ENCODE data around the gene CACNA1S. TPM values are rescaled to one million over a fixed set of nuclear protein-coding genes. Genes with fewer than 3 reads are reported as not detected.

Gene CACNA1S
- total RNA-seq, 2 donors from 2014 or later, result not detected

GRCh38 chr1:201123866-201124265 lies 11.6 kb upstream of the CACNA1S start:
- H3K9me3 ChIP-seq, result no peaks in the 10 kb centered on the region
- H3K27ac ChIP-seq, result no peak overlapping the region
- no peak overlapping the region for H3K4me3 ChIP-seq
- H3K27me3 ChIP-seq (replicated peaks; ENCODE audit: insufficient read depth), result no peaks in the 10 kb centered on the region
- H3K36me3 ChIP-seq, result no peaks in the 10 kb centered on the region
- no peak for ATAC-seq (ENCODE audit: insufficient number of reproducible peaks, low FRiP score, low read depth)
- no peak for DNase-seq (ENCODE audit: low spot score)
- no peak for TF ChIP-seq CTCF (IDR thresholded peaks at IDR 0.05)
- H3K4me1 ChIP-seq (ENCODE audit: control insufficient read depth in 1 of 2, low read depth in 2 of 2), result no peaks in the 10 kb centered on the region

DNA sequence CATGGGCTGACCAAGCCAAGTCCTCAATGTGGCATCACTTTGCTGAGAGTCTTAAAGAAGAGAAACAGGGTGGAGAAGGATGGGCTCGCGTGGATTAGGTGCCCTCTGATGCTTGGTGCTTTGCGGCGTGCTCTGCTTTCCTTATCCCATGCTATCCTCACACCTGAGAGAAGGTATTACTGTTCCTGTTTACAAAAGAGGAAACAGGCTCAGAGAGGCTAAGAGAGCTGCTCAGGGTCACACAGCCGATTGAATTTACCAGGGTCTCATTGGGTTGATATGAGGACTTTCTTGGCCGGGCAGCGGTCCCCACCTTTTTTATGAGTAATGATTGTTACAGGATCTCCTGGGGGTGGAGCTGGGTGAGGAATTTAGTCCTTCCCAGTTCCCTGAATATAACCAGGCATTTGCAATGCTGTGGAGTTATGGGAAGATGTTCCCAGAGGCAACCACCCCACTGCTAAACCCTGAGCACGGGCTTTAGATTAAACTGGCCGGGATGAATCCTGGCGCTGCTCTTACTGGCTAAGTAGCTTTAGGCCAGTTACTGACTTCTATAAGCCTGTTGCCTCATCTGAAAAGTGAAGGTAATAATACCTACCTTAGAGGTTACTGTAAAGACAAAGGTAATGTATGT lies 10.2 kb upstream of the CACNA1S start:
- Histone ChIP-seq H3K36me3 (no peaks in the 10 kb centered on the region), H3K4me3 (no peak overlapping the region), H3K4me1 (ENCODE audit: control insufficient read depth in 1 of 2, low read depth in 2 of 2) (no peaks in the 10 kb centered on the region), H3K9me3 (no peaks in the 10 kb centered on the region), H3K27me3 (replicated peaks; ENCODE audit: insufficient read depth) (no peaks in the 10 kb centered on the region), H3K27ac (no peak overlapping the region)
- TF ChIP-seq CTCF (IDR thresholded peaks at IDR 0.05), result no peak
- no peak for DNase-seq (ENCODE audit: low spot score)
- no peak for ATAC-seq (ENCODE audit: insufficient number of reproducible peaks, low FRiP score, low read depth)

GRCh38 chr1:201119206-201120197 lies 7.3 kb upstream of the CACNA1S start:
- Histone ChIP-seq H3K27ac (no peak overlapping the region), H3K9me3 (no peaks in the 10 kb centered on the region), H3K4me3 (no peak overlapping the region), H3K4me1 (ENCODE audit: control insufficient read depth in 1 of 2, low read depth in 2 of 2) (peaks cover 0 to 7% of the 10 kb centered on the region in 2 donors), H3K27me3 (replicated peaks; ENCODE audit: insufficient read depth) (no peaks in the 10 kb centered on the region), H3K36me3 (no peaks in the 10 kb centered on the region)
- ATAC-seq (ENCODE audit: insufficient number of reproducible peaks, low FRiP score, low read depth) (no peak), DNase-seq (ENCODE audit: low spot score) (no peak)
- peak; percentile 54 for TF ChIP-seq CTCF (IDR thresholded peaks at IDR 0.05)

DNA sequence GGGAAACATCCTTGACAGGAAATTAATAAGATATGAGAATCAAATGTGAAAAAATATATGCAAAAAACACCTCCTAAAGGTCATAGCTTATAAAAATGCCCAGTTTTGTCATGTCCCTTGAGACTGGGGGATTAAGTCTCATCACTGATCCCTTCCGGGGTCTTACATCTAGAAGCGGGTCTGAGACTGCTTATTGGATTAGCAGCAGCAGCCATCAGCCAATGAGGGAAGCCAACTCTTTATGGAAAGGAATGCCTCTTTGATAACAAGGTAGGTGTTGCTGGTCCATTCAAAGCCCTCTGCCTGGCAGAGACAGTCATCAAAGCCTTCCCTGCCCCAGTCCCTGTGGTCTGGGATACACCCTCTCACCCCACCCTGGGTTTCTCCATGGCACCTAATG lies 3.9 kb upstream of the CACNA1S start:
- H3K4me1 ChIP-seq (ENCODE audit: control insufficient read depth in 1 of 2, low read depth in 2 of 2), result peaks cover 0 to 12% of the 10 kb centered on the region in 2 donors
- no peaks in the 10 kb centered on the region for H3K9me3 ChIP-seq
- TF ChIP-seq CTCF (IDR thresholded peaks at IDR 0.05), result no peak
- H3K27ac ChIP-seq, result no peak overlapping the region
- no peak for DNase-seq (ENCODE audit: low spot score)
- H3K27me3 ChIP-seq (replicated peaks; ENCODE audit: insufficient read depth), result no peaks in the 10 kb centered on the region
- H3K36me3 ChIP-seq, result no peaks in the 10 kb centered on the region
- no peak for ATAC-seq (ENCODE audit: insufficient number of reproducible peaks, low FRiP score, low read depth)
- H3K4me3 ChIP-seq, result no peak overlapping the region

GRCh38 chr1:201115390-201115937 lies 3.2 kb upstream of the CACNA1S start:
- ATAC-seq (ENCODE audit: insufficient number of reproducible peaks, low FRiP score, low read depth) (no peak), DNase-seq (ENCODE audit: low spot score) (no peak)
- Histone ChIP-seq H3K27me3 (replicated peaks; ENCODE audit: insufficient read depth) (no peaks in the 10 kb centered on the region), H3K36me3 (no peaks in the 10 kb centered on the region), H3K4me1 (ENCODE audit: control insufficient read depth in 1 of 2, low read depth in 2 of 2) (peaks cover 0 to 12% of the 10 kb centered on the region in 2 donors), H3K27ac (no peak overlapping the region), H3K9me3 (no peaks in the 10 kb centered on the region), H3K4me3 (peak overlapping the region; percentile 86)
- TF ChIP-seq CTCF (IDR thresholded peaks at IDR 0.05), result no peak

Measured in thoracic aorta (tissue), 2 donors.